A549 (cell line): ENCODE data around the gene DMAC2L. TPM values are rescaled to one million over a fixed set of nuclear protein-coding genes. Genes with fewer than 3 reads are reported as not detected.

Experiments used
- ATAC-seq, 2 experiments: fragments of 200-7000 bp in 1 of 2; fragments of >200 bp in 1 of 2; cut with Nextera tagmentation in 1 of 2; cut with Tn5 transposase in 1 of 2; 3 replicates each; pipeline versions ENCODE4 v1.8.0 to v1.9.1; 2018 to 2020; ENCODE audit warnings: mild to moderate bottlenecking in 1 of 2, moderate library complexity in 1 of 2
- CTCF ChIA-PET: fragments of 300-600 bp; sonication (Branson Sonifier 250); formaldehyde crosslinking; extraction: SDS; loops from one replicate; lab custom pipeline; 2021; ENCODE audit warnings: antibody characterized with exemption, inconsistent platforms; lab: Yijun Ruan, JAX
- POLR2A ChIA-PET: fragments of 350-600 bp; formaldehyde crosslinking; extraction: SDS; loops from one replicate; lab custom pipeline; 2021; ENCODE audit warnings: antibody characterized with exemption, inconsistent platforms; lab: Yijun Ruan, JAX
- DNase-seq, 2 experiments: peaks; one replicate each; pipeline versions ENCODE4 v3.0.0 to v3.0.0-alpha.2; 2011 to 2016; ENCODE audit warnings: low read depth in 1 of 2, low spot score in 1 of 2
- FAIRE-seq: peaks from 2 replicates; lab custom pipeline; 2011; peaks lifted over from hg19 to GRCh38; lab: Jason Lieb, UNC
- H3K27ac ChIP-seq, 2 experiments: fragments of >200 bp; sonication (Bioruptor Twin); formaldehyde crosslinking; 3 replicates each; pipeline ENCODE4 v1.5.1; 2016 to 2017
- H3K4me1 ChIP-seq: fragments of >200 bp; sonication (Bioruptor Twin); formaldehyde crosslinking; 3 replicates; pipeline ENCODE4 v1.6.1; 2016
- H3K4me2 ChIP-seq: fragments of >200 bp; sonication (Bioruptor Twin); formaldehyde crosslinking; 3 replicates; pipeline ENCODE4 v1.6.1; 2016
- H3K4me3 ChIP-seq: fragments of >200 bp; sonication (Bioruptor Twin); formaldehyde crosslinking; 3 replicates; pipeline ENCODE4 v1.5.1; 2016
- H3K9me3 ChIP-seq: fragments of >200 bp; sonication (Bioruptor Twin); formaldehyde crosslinking; 3 replicates; pipeline ENCODE4 v1.6.1; 2016
- BHLHE40 ChIP-seq: IDR thresholded peaks from 2 replicates; pipeline ENCODE4 v1.6.1; 2012; ENCODE audit warnings: low read depth, low read length, inconsistent platforms
- CBX2 ChIP-seq: fragments of 200-600 bp; sonication (generic); IDR thresholded peaks from 2 replicates; pipeline ENCODE4 v1.6.1; 2016; ENCODE audit warnings: low read depth, mild to moderate bottlenecking, borderline replicate concordance
- CEBPB ChIP-seq, 2 experiments: fragments of >200 bp in 1 of 2; sonication (Bioruptor Twin) in 1 of 2; formaldehyde crosslinking in 1 of 2; IDR thresholded peaks; 2 replicates each; pipeline ENCODE4 v1.6.1; 2012 to 2016
- EHF ChIP-seq: fragments of 250-450 bp; sonication (Bioruptor Pico); IDR thresholded peaks from 2 replicates; pipeline ENCODE4 v1.5.0; 2020; ENCODE audit warnings: mild to moderate bottlenecking
- FOXS1 ChIP-seq: fragments of 250-450 bp; sonication (Bioruptor Pico); IDR thresholded peaks from 2 replicates; pipeline ENCODE4 v1.5.0; 2020; ENCODE audit warnings: mild to moderate bottlenecking, moderate library complexity
- HOXA7 ChIP-seq: fragments of 250-450 bp; sonication (Bioruptor Pico); IDR thresholded peaks from 2 replicates; pipeline ENCODE4 v1.5.0; 2020; ENCODE audit warnings: mild to moderate bottlenecking, moderate library complexity
- HOXB13 ChIP-seq: fragments of 250-450 bp; sonication (Bioruptor Pico); IDR thresholded peaks from 2 replicates; pipeline ENCODE4 v1.5.0; 2020; ENCODE audit warnings: low read depth, mild to moderate bottlenecking, moderate library complexity
- JUN ChIP-seq, 2 experiments: fragments of >200 bp; sonication (Bioruptor Twin); formaldehyde crosslinking; IDR thresholded peaks; 2 replicates in 1 of 2; 3 replicates in 1 of 2; pipeline ENCODE4 v1.6.1; 2016 to 2017
- JUNB ChIP-seq: fragments of >200 bp; sonication (Bioruptor Twin); formaldehyde crosslinking; IDR thresholded peaks from 2 replicates; pipeline ENCODE4 v1.6.1; 2016
- KDM5A ChIP-seq: fragments of 200-600 bp; sonication (generic); IDR thresholded peaks from 2 replicates; pipeline ENCODE4 v1.6.1; 2016; ENCODE audit warnings: antibody characterized with exemption, mild to moderate bottlenecking
- MAFK ChIP-seq: fragments of 450-650 bp; IDR thresholded peaks from 2 replicates; pipeline ENCODE4 v1.6.1; 2014; ENCODE audit not compliant: partially characterized antibody
- NFE2L2 ChIP-seq: fragments of 150-350 bp; conservative IDR thresholded peaks from 2 replicates; pipeline ENCODE4 v1.6.1; 2014; ENCODE audit warnings: low read length
- PHF8 ChIP-seq: fragments of 200-600 bp; sonication (generic); IDR thresholded peaks from 2 replicates; pipeline ENCODE4 v1.6.1; 2016; ENCODE audit warnings: low read depth, mild to moderate bottlenecking, antibody characterized with exemption, moderate library complexity, borderline replicate concordance
- POLR2A ChIP-seq: IDR thresholded peaks from 2 replicates; pipeline ENCODE4 v1.6.1; 2012; ENCODE audit warnings: mild to moderate bottlenecking, low read length
- POLR2AphosphoS2 ChIP-seq: conservative IDR thresholded peaks from 2 replicates; pipeline ENCODE4 v1.6.1; 2012; ENCODE audit warnings: low read length, improper control_type of control experiment, inconsistent platforms
- RARB ChIP-seq: fragments of 250-450 bp; sonication (Bioruptor Pico); IDR thresholded peaks from 2 replicates; pipeline ENCODE4 v1.8.0; 2021; ENCODE audit warnings: mild to moderate bottlenecking, moderate library complexity
- RCOR1 ChIP-seq: fragments of 150-350 bp; IDR thresholded peaks from 2 replicates; pipeline ENCODE4 v1.6.1; 2014; ENCODE audit warnings: antibody characterized with exemption, low read length, low read depth
- RFX5 ChIP-seq: fragments of 450-650 bp; IDR thresholded peaks from 2 replicates; pipeline ENCODE4 v1.7.1; 2014; ENCODE audit warnings: antibody characterized with exemption, mild to moderate bottlenecking, moderate library complexity
- RNF2 ChIP-seq: fragments of 200-600 bp; sonication (generic); IDR thresholded peaks from 2 replicates; pipeline ENCODE4 v1.6.1; 2016; ENCODE audit warnings: low read depth, mild to moderate bottlenecking, antibody characterized with exemption, moderate library complexity, borderline replicate concordance
- ZFP36 ChIP-seq: fragments of 450-650 bp; IDR thresholded peaks from 2 replicates; pipeline ENCODE4 v1.6.1; 2014; ENCODE audit warnings: borderline replicate concordance; ENCODE audit not compliant: partially characterized antibody
- ZNF302 ChIP-seq: fragments of 250-450 bp; sonication (Bioruptor Pico); IDR thresholded peaks from 2 replicates; pipeline ENCODE4 v1.9.0; 2021; ENCODE audit warnings: inconsistent platforms, mild to moderate bottlenecking, moderate library complexity
- WGBS: methylation state at CpG from one replicate; pipeline ENCODE4 v1.1.6; 2017; ENCODE audit errors: missing lambda C conversion rate; 5-methylcytosine and 5-hydroxymethylcytosine counted together
- polyA plus RNA-seq, 4 experiments: library from polyadenylated mRNA; depleted of rRNA in 3 of 4; stranded (reverse); fragments of >200 nt; fragmentation: RNase III in 1 of 4; extraction: RNeasy Plus Mini Kit Qiagen cat#74134 plus additional on column Dnase treatment in 1 of 4; gene quantifications; 2 replicates in 3 of 4; 3 replicates in 1 of 4; pipeline ENCODE4 v1.2.3, GENCODE V29; 2011 to 2017
- TF ChIP-seq, protein P1 (sequence below): IDR thresholded peaks from 2 replicates; pipeline ENCODE4 v1.6.1; 2012
- TF ChIP-seq, protein P2 (sequence below): fragments of >200 bp; sonication (Bioruptor Twin); formaldehyde crosslinking; IDR thresholded peaks from 3 replicates; pipeline ENCODE4 v1.6.1; 2016
- TF ChIP-seq, protein P3 (sequence below): fragments of >200 bp; sonication (Bioruptor Twin); formaldehyde crosslinking; IDR thresholded peaks from 2 replicates; pipeline ENCODE4 v1.6.1; 2016
- TF ChIP-seq, protein P4 (sequence below): fragments of >200 bp; sonication (Bioruptor Twin); formaldehyde crosslinking; IDR thresholded peaks from 3 replicates; pipeline ENCODE4 v1.5.1; 2016
- TF ChIP-seq, protein P5 (sequence below): fragments of 250-450 bp; sonication (Bioruptor Pico); IDR thresholded peaks from 2 replicates; pipeline ENCODE4 v1.5.0; 2021; ENCODE audit warnings: mild to moderate bottlenecking, moderate library complexity, borderline replicate concordance

DMAC2L gene
- polyA plus RNA-seq, 2 of the 4 experiments (the other 2 are of a cell fraction), result 14.0 to 24.6 TPM

DNA sequence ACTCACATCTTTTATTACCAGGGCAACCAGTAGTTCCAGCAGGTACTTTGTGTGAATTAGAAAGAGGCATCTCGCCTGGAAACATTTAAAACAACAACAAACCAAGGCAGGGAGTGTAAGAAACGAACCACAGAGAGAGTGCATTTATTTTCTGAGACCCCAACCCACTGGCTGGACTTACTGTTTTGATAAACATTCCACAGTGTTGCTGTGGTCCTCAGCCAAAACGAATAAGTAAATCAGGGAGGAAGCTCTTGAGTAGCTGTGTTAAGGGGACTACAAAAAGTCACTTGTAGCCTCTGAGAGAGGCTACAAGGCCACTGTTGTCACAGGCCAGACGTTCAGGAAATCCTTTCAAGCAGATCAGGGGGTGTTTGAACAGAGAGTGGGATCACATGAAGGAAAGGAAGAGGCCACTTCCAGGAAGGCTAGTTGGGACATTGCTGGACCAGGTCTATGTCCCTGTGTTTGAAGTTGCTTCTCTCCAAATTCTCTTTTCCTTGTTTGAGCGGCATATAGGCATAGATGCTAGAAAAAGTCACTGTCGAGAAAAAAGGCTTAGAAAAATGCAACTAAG is 33.8 kb downstream of the DMAC2L start:
- Histone ChIP-seq H3K27ac (0 out of 6 replicates have a peak overlapping the region, but pooled peaks of 1 of the 2 experiments have one; percentile 9), H3K9me3 (no peaks in the 10 kb centered on the region), H3K4me2 (no peak overlapping the region), H3K4me3 (no peak overlapping the region), H3K4me1 (peaks cover 19% of the 10 kb centered on the region)
- ATAC-seq (no peak), FAIRE-seq (no peak), DNase-seq (no peak)
- TF ChIP-seq RCOR1, result no peak
- POLR2A ChIA-PET, result interaction anchor here (1.1 kb wide), 1 partner anchor 34 kb away, joined by 5 read pairs; the partner anchor contains the start of genes DMAC2L and L2HGDH
- CTCF ChIA-PET, result interaction anchor here (1.0 to 1.6 kb wide), 4 partner anchors 18 to 79 kb away, joined by 3 to 5 read pairs (median 4); no protein-coding TSS in a partner anchor
- WGBS, result 70% methylated on average over 6 of the region's 6 CpGs

DNA sequence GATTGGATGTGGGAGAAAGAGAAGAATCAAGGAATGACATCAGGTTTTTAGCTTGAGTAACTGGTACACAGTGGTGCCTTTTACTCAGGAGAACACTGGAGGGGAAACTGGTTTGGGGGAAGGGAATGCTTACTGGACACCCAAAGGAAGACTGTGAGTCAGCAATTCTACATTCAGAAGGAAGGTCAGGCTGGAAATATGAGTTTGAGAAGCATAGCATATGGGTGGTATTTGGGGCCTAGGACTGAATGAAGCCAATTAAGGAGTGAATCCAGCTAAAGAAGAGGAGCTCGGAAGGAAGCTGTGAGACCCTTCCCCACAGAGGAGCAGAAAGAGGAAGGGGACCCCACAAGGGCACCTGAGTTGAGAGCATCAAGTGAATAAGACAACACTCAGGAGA is 35.4 kb downstream of the DMAC2L start:
- CTCF ChIA-PET, result interaction anchor here (1.1 to 1.8 kb wide), 2 partner anchors 17 to 27 kb away, joined by 4 to 9 read pairs; no protein-coding TSS in a partner anchor
- DNase-seq, result peak in 1 of 2 experiments; percentile 42

DNA sequence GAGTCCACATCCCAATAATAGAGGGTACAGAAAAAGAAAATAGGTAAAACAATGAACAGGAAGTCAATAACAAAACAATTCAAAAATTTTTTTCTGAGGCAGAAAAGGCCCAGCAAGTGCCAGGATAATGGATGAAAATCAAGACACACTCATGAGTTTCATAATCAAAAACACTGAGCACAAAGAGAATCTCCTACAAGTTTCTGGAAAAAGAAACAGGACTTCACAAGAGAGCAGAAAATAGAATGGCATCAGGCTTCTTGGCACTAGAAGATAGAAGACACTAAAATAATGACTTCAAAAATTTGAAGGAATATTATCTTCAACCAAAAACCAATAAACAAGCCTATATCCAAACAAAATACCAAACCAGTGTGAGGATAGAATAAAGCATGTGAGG is 36.8 kb downstream of the DMAC2L start:
- H3K9me3 ChIP-seq, result no peaks in the 10 kb centered on the region
- ChIA-PET POLR2A (no interaction called here), CTCF (interaction anchor here (1.0 kb wide), 1 partner anchor 10 kb away, joined by 3 read pairs; no protein-coding TSS in a partner anchor)
- no peak overlapping the region for H3K4me3 ChIP-seq
- no peak for DNase-seq
- H3K4me2 ChIP-seq, result no peak overlapping the region
- H3K4me1 ChIP-seq, result peaks cover 12% of the 10 kb centered on the region
- no peak for FAIRE-seq
- H3K27ac ChIP-seq, result no peak overlapping the region
- no peak for ATAC-seq
- no peak for TF ChIP-seq BHLHE40
- no peak for TF ChIP-seq POLR2A
- no peak for TF ChIP-seq ZNF302 (CRISPR knock-in tag)
- no peak for TF ChIP-seq RNF2
- no peak for TF ChIP-seq HOXA7 (CRISPR knock-in tag)
- TF ChIP-seq CEBPB (IDR thresholded peaks at IDR 0.05), result no peak
- no peak for TF ChIP-seq RFX5
- TF ChIP-seq HOXB13 (CRISPR knock-in tag), result no peak
- TF ChIP-seq, protein P1, sequence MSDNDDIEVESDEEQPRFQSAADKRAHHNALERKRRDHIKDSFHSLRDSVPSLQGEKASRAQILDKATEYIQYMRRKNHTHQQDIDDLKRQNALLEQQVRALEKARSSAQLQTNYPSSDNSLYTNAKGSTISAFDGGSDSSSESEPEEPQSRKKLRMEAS, result no peak
- no peak for TF ChIP-seq JUNB
- TF ChIP-seq POLR2AphosphoS2, result no peak
- TF ChIP-seq, protein P2, sequence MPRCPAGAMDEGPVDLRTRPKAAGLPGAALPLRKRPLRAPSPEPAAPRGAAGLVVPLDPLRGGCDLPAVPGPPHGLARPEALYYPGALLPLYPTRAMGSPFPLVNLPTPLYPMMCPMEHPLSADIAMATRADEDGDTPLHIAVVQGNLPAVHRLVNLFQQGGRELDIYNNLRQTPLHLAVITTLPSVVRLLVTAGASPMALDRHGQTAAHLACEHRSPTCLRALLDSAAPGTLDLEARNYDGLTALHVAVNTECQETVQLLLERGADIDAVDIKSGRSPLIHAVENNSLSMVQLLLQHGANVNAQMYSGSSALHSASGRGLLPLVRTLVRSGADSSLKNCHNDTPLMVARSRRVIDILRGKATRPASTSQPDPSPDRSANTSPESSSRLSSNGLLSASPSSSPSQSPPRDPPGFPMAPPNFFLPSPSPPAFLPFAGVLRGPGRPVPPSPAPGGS, result no peak
- TF ChIP-seq, protein P3, sequence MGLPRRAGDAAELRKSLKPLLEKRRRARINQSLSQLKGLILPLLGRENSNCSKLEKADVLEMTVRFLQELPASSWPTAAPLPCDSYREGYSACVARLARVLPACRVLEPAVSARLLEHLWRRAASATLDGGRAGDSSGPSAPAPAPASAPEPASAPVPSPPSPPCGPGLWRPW, result no peak
- no peak for TF ChIP-seq NFE2L2
- no peak for TF ChIP-seq RCOR1
- TF ChIP-seq, protein P4, sequence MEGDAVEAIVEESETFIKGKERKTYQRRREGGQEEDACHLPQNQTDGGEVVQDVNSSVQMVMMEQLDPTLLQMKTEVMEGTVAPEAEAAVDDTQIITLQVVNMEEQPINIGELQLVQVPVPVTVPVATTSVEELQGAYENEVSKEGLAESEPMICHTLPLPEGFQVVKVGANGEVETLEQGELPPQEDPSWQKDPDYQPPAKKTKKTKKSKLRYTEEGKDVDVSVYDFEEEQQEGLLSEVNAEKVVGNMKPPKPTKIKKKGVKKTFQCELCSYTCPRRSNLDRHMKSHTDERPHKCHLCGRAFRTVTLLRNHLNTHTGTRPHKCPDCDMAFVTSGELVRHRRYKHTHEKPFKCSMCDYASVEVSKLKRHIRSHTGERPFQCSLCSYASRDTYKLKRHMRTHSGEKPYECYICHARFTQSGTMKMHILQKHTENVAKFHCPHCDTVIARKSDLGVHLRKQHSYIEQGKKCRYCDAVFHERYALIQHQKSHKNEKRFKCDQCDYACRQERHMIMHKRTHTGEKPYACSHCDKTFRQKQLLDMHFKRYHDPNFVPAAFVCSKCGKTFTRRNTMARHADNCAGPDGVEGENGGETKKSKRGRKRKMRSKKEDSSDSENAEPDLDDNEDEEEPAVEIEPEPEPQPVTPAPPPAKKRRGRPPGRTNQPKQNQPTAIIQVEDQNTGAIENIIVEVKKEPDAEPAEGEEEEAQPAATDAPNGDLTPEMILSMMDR, result no peak
- TF ChIP-seq RARB (CRISPR knock-in tag), result no peak
- TF ChIP-seq KDM5A, result no peak

More for the DNA sequence above, 35.4 kb downstream of the DMAC2L start:
- peak in 1 of 2 experiments; percentile 54; a peak in 2 of 6 replicates for ATAC-seq
- Histone ChIP-seq H3K4me3 (no peak overlapping the region), H3K9me3 (no peaks in the 10 kb centered on the region), H3K27ac (peak overlapping the region; percentile 75 to 81), H3K4me1 (peaks cover 16% of the 10 kb centered on the region), H3K4me2 (peak overlapping the region; percentile 42; the same call in 2 of the 3 replicates)
- no peak for TF ChIP-seq EHF (CRISPR knock-in tag)
- no peak for TF ChIP-seq FOXS1 (CRISPR knock-in tag)
- TF ChIP-seq JUN (IDR thresholded peaks at IDR 0.05), result no peak
- TF ChIP-seq NFE2L2, result peak; percentile 53; the same call in 1 of the 2 replicates
- TF ChIP-seq, protein P4, result no peak
- TF ChIP-seq, protein P5, sequence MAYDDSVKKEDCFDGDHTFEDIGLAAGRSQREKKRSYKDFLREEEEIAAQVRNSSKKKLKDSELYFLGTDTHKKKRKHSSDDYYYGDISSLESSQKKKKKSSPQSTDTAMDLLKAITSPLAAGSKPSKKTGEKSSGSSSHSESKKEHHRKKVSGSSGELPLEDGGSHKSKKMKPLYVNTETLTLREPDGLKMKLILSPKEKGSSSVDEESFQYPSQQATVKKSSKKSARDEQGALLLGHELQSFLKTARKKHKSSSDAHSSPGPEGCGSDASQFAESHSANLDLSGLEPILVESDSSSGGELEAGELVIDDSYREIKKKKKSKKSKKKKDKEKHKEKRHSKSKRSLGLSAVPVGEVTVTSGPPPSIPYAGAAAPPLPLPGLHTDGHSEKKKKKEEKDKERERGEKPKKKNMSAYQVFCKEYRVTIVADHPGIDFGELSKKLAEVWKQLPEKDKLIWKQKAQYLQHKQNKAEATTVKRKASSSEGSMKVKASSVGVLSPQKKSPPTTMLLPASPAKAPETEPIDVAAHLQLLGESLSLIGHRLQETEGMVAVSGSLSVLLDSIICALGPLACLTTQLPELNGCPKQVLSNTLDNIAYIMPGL, result no peak
- TF ChIP-seq ZFP36, result no peak
- no peak for TF ChIP-seq RARB (CRISPR knock-in tag)
- TF ChIP-seq HOXA7 (CRISPR knock-in tag), result no peak
- TF ChIP-seq CBX2, result no peak
- peak; percentile 92 for TF ChIP-seq MAFK
- no peak for TF ChIP-seq RFX5
- TF ChIP-seq PHF8, result no peak
- no peak for TF ChIP-seq JUNB
- no peak for FAIRE-seq
- WGBS, result 0% methylated on average over 1 of the region's 1 CpG
- POLR2A ChIA-PET, result interaction anchor here (0.6 kb wide), 1 partner anchor 35 kb away, joined by 3 read pairs; no protein-coding TSS in a partner anchor
